Measurements from ENCODE around the gene DGKH. TPM values are rescaled to one million over a fixed set of nuclear protein-coding genes. Genes with fewer than 3 reads are reported as not detected.

DGKH gene
- total RNA-seq, 4 donors from 2014 or later = 15.0 to 20.8 (median 17.1) TPM

GRCh38 chr13:42028113-42028799 lies 20.2 kb upstream of the DGKH start:
- TF ChIP-seq POLR2AphosphoS5 (IDR thresholded peaks at IDR 0.05) (no peak), CTCF (IDR thresholded peaks at IDR 0.05) (no peak), EP300 (IDR thresholded peaks at IDR 0.05) (no peak), POLR2A (IDR thresholded peaks at IDR 0.05; ENCODE audit: low read depth) (no peak)

GRCh38 chr13:42035905-42036521 lies 12.4 kb upstream of the DGKH start:
- Histone ChIP-seq H3K27ac (replicated peaks in 1 of 4) (no peak overlapping the region), H3K4me3 (no peak overlapping the region), H3K9me3 (no peaks in the 10 kb centered on the region), H3K27me3 (no peaks in the 10 kb centered on the region), H3K4me1 (peaks cover 3 to 9% (median 8%) of the 10 kb centered on the region in 4 donors), H3K36me3 (no peaks in the 10 kb centered on the region)
- intact Hi-C loops (cut with DNase I) = loop anchor here (5.0 kb wide), 1 partner anchor 76 kb away; no protein-coding TSS in a partner anchor
- TF ChIP-seq POLR2AphosphoS5 (IDR thresholded peaks at IDR 0.05) = no peak
- no peak for TF ChIP-seq EP300 (IDR thresholded peaks at IDR 0.05)
- TF ChIP-seq CTCF (IDR thresholded peaks at IDR 0.05) = no peak
- no peak for TF ChIP-seq POLR2A (IDR thresholded peaks at IDR 0.05; ENCODE audit: low read depth)
- no peak for DNase-seq (ENCODE audit: extremely low spot score)

More at GRCh38 chr13:42028113-42028799, 20.2 kb upstream of the DGKH start:
- H3K27ac ChIP-seq (replicated peaks in 1 of 4) = no peak overlapping the region
- intact Hi-C loops (cut with DNase I) = no loop called here
- no peaks in the 10 kb centered on the region for H3K27me3 ChIP-seq
- WGBS = 46% methylated on average over 3 of the region's 3 CpGs
- H3K9me3 ChIP-seq = no peaks in the 10 kb centered on the region
- DNase-seq (ENCODE audit: extremely low spot score) = no peak
- no peaks in the 10 kb centered on the region for H3K36me3 ChIP-seq
- H3K4me1 ChIP-seq = no peaks in the 10 kb centered on the region
- no peak overlapping the region for H3K4me3 ChIP-seq

- Histone ChIP-seq H3K27ac (replicated peaks in 1 of 4) (no peak overlapping the region), H3K27me3 (no peaks in the 10 kb centered on the region), H3K9me3 (no peaks in the 10 kb centered on the region), H3K4me1 (peaks cover 3 to 13% (median 13%) of the 10 kb centered on the region in 4 donors), H3K4me3 (no peak overlapping the region), H3K36me3 (no peaks in the 10 kb centered on the region)
- no peak for DNase-seq (ENCODE audit: extremely low spot score)
- TF ChIP-seq CTCF (IDR thresholded peaks at IDR 0.05) = no peak
- TF ChIP-seq POLR2AphosphoS5 (IDR thresholded peaks at IDR 0.05) = no peak
- TF ChIP-seq EP300 (IDR thresholded peaks at IDR 0.05) = no peak
- TF ChIP-seq POLR2A (IDR thresholded peaks at IDR 0.05; ENCODE audit: low read depth) = no peak
- WGBS = 98% methylated on average over 3 of the region's 3 CpGs
- intact Hi-C loops (cut with DNase I) = loop anchor here (5.0 kb wide), 1 partner anchor 76 kb away; no protein-coding TSS in a partner anchor
Measured at GRCh38 chr13:42036711-42037110, 11.7 kb upstream of the DGKH start.

GRCh38 chr13:42038661-42039456 lies 9.6 kb upstream of the DGKH start:
- no peak for DNase-seq (ENCODE audit: extremely low spot score)
- no peaks in the 10 kb centered on the region for H3K27me3 ChIP-seq
- no peak for TF ChIP-seq CTCF (IDR thresholded peaks at IDR 0.05)
- TF ChIP-seq POLR2AphosphoS5 (IDR thresholded peaks at IDR 0.05) = no peak
- TF ChIP-seq POLR2A (IDR thresholded peaks at IDR 0.05; ENCODE audit: low read depth) = no peak
- no peak for TF ChIP-seq EP300 (IDR thresholded peaks at IDR 0.05)
- H3K4me3 ChIP-seq = peak overlapping the region; percentile 78 to 90 (median 88)
- H3K27ac ChIP-seq (replicated peaks in 1 of 4) = peak overlapping the region; percentile 96 to 99 (median 98)
- peaks cover 9 to 24% (median 23%) of the 10 kb centered on the region in 4 donors for H3K4me1 ChIP-seq
- WGBS = 88% methylated on average over 19 of the region's 19 CpGs
- H3K36me3 ChIP-seq = no peaks in the 10 kb centered on the region
- intact Hi-C loops (cut with DNase I) = loop anchor here (5.0 kb wide), 1 partner anchor 73 kb away; no protein-coding TSS in a partner anchor
- H3K9me3 ChIP-seq = no peaks in the 10 kb centered on the region

Data from esophagus muscularis mucosa (tissue), 4 donors.